Adrenal gland (tissue), 12 donors: ENCODE results near the gene CD46. TPM values are rescaled to one million over a fixed set of nuclear protein-coding genes. Genes with fewer than 3 reads are reported as not detected.

ENCODE experiments used
- DNase-seq, 7 donors: peaks; one replicate each; pipeline ENCODE4 v3.0.0-alpha.2; 2019 to 2020
- H3K27ac ChIP-seq, 5 donors: fragments of 200-600 bp; sonication (generic) in 4 of 5; 1 replicate in 3 of 5; 2 replicates in 2 of 5; pipeline versions ENCODE4 v1.5.1 to v1.8.0; 2016 to 2020; ENCODE audit warnings: mild to moderate bottlenecking in 1 of 5
- H3K27me3 ChIP-seq: fragments of 200-600 bp; 2 replicates; pipeline ENCODE4 v1.8.0; 2021
- H3K36me3 ChIP-seq, 2 donors: fragments of 200-600 bp; replicated peaks in 1 of 2; 1 replicate in 1 of 2; 2 replicates in 1 of 2; pipeline versions ENCODE4 v1.5.1 to v1.8.0; 2018 to 2022
- H3K4me1 ChIP-seq, 2 donors: fragments of 200-600 bp; replicated peaks in 1 of 2; 1 replicate in 1 of 2; 2 replicates in 1 of 2; pipeline versions ENCODE4 v1.5.1 to v1.8.0; 2018 to 2021
- H3K4me3 ChIP-seq, 4 donors: fragments of 200-600 bp; sonication (generic) in 3 of 4; one replicate each; pipeline ENCODE4 v1.5.1; 2016 to 2018
- H3K9me3 ChIP-seq, 3 donors: fragments of 200-600 bp; sonication (generic) in 1 of 3; replicated peaks in 1 of 3; 1 replicate in 2 of 3; 2 replicates in 1 of 3; pipeline versions ENCODE4 v1.5.1 to v1.8.0; 2016 to 2021
- POLR2A ChIP-seq, 2 donors: fragments of 450-650 bp; IDR thresholded peaks; one replicate each; pipeline ENCODE4 v1.6.1; 2017; ENCODE audit warnings: antibody characterized with exemption in 2 of 2, mild to moderate bottlenecking in 2 of 2, moderate library complexity in 1 of 2
- WGBS, 4 donors: extraction: QIAGEN DNeasy Blood & Tissue Kit in 2 of 4; methylation state at CpG; one replicate each; pipeline versions ENCODE4 v1.1.5 to v1.1.7; 2013 to 2017; 5-methylcytosine and 5-hydroxymethylcytosine counted together
- intact Hi-C, 2 donors: fragments of 100-400 bp; cut with DNase I; formaldehyde crosslinking; loops; one replicate each; pipeline versions ENCODE4 v1.14.1 to v1.15.0; 2022 to 2023
- polyA plus RNA-seq, 3 donors: library from polyadenylated mRNA; stranded (reverse); fragments of 200-250 nt in 2 of 3; fragments of 350-450 nt in 1 of 3; fragmentation: Illumina TruSeq in 1 of 3; extraction: RNeasy Lipid Tissue Mini Kit (QIAGEN cat#74804) in 1 of 3; gene quantifications; one replicate each; pipeline ENCODE4 v1.2.3, GENCODE V29; 2013 to 2014
- total RNA-seq, 9 donors: library from RNA; depleted of rRNA in 4 of 9; stranded (reverse); fragments of >200 nt in 4 of 9; fragments of 120-200 nt in 1 of 9; fragmentation: NEBNext Ultra II Directional in 1 of 9; extraction: Animal tissue kit (Norgen Biotek cat#: 25700) in 1 of 9; gene quantifications; one replicate each; pipeline versions ENCODE4 v1.1.0 to v1.2.4, GENCODE V29; 2013 to 2023
- TF ChIP-seq, protein P1 (sequence below), 6 experiments: fragments of 450-650 bp in 4 of 6; fragments of 200-600 bp in 2 of 6; sonication (generic) in 1 of 6; IDR thresholded peaks; 1 replicate in 5 of 6; 2 replicates in 1 of 6; pipeline versions ENCODE4 v1.5.1 to v1.8.0; 2016 to 2021; ENCODE audit warnings: antibody characterized with exemption in 6 of 6, mild to moderate bottlenecking in 2 of 6, moderate library complexity in 1 of 6
- donor health status: healthy with polysubstance abuse.
- donor health status: Bipolar disorder and iron deficiency.
- donor health status: DM: yes; HTN: yes; CAD: no.
- donor health status: DM: no; HTN: no; CAD: no.
- donor health status: DM: no; HTN: no; CAD: no.
- donor health status: DM: yes; HTN: yes; CAD: no.

CD46 gene
- total and polyA plus RNA-seq, 12 donors, result 94.9 to 618 (median 386) TPM

GRCh38 chr1:207803678-207804077 is 51.8 kb downstream of the CD46 start:
- Histone ChIP-seq H3K27ac (peak overlapping the region in 2 of 5 donors; percentile 81 to 89), H3K4me1 (peaks cover 24 to 41% of the 10 kb centered on the region in 2 donors), H3K27me3 (no peaks in the 10 kb centered on the region), H3K4me3 (no peak overlapping the region), H3K9me3 (no peaks in the 10 kb centered on the region), H3K36me3 (peaks cover 0 to 85% of the 10 kb centered on the region in 2 donors)
- DNase-seq, result peak in 1 of 7 donors; percentile 55
- intact Hi-C loops, result no loop called here
- 72 to 85% (median 83%) methylated on average over 9 of the region's 9 CpGs for WGBS, 4 donors
- TF ChIP-seq, protein P1, sequence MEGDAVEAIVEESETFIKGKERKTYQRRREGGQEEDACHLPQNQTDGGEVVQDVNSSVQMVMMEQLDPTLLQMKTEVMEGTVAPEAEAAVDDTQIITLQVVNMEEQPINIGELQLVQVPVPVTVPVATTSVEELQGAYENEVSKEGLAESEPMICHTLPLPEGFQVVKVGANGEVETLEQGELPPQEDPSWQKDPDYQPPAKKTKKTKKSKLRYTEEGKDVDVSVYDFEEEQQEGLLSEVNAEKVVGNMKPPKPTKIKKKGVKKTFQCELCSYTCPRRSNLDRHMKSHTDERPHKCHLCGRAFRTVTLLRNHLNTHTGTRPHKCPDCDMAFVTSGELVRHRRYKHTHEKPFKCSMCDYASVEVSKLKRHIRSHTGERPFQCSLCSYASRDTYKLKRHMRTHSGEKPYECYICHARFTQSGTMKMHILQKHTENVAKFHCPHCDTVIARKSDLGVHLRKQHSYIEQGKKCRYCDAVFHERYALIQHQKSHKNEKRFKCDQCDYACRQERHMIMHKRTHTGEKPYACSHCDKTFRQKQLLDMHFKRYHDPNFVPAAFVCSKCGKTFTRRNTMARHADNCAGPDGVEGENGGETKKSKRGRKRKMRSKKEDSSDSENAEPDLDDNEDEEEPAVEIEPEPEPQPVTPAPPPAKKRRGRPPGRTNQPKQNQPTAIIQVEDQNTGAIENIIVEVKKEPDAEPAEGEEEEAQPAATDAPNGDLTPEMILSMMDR (IDR thresholded peaks at IDR 0.05), result no peak
- no peak for TF ChIP-seq POLR2A (IDR thresholded peaks at IDR 0.05)

DNA sequence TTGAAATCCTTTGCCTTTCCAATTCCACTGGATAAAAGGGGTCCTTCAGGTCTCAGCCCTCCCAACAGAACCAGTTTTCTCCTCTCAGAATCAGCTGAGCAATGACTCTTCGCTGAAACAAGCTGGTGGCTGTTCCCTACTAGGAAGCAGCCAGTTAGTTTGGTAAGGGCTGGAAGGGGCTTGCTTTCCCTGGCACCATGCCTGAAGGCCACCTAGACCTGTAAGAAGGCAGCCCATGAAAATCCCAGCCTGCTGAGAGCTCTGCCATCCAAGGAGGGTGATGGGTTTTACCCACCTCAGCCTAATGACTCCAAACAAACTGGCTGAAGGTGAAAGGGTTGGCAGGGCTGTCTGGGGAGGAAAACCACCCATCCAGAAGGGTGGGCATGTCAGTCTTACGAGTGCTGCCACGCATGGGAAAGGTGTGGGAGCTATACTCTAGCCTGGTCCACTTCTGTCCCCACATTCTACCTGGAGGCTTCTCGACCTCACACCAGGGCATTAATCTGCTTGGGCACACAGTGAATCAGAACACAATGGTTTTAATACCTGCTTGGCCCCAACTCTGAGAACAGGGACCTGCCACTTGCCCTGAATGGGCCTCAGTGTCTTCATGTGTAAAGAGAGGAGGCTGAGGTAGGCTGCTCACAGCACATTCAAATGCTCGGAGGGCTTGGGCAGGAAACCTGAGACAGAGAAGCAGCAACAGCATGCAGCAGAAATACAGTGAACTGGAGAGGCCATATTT is 53.0 kb downstream of the CD46 start:
- Histone ChIP-seq H3K27me3 (no peaks in the 10 kb centered on the region), H3K36me3 (peaks cover 0 to 97% of the 10 kb centered on the region in 2 donors), H3K27ac (peak overlapping the region; percentile 20 to 89 (median 73)), H3K9me3 (no peaks in the 10 kb centered on the region), H3K4me3 (no peak overlapping the region), H3K4me1 (peaks cover 24 to 54% of the 10 kb centered on the region in 2 donors)
- WGBS, 4 donors, result 75 to 86% (median 82%) methylated on average over 4 to 5 of the region's 5 CpGs
- TF ChIP-seq, protein P1 (IDR thresholded peaks at IDR 0.05), result no peak
- TF ChIP-seq POLR2A (IDR thresholded peaks at IDR 0.05), result no peak
- intact Hi-C loops, result no loop called here
- DNase-seq, result peak in 2 of 7 donors; percentile 36 to 50

- no peaks in the 10 kb centered on the region for H3K27me3 ChIP-seq
- H3K4me3 ChIP-seq, result no peak overlapping the region
- TF ChIP-seq POLR2A (IDR thresholded peaks at IDR 0.05), result peak in 1 of 2 donors; percentile 52
- TF ChIP-seq, protein P1 (IDR thresholded peaks at IDR 0.05), result no peak
- H3K36me3 ChIP-seq, result peaks cover 0 to 100% of the 10 kb centered on the region in 2 donors
- H3K9me3 ChIP-seq, result no peaks in the 10 kb centered on the region
- H3K27ac ChIP-seq, result peak overlapping the region in 4 of 5 donors; percentile 53 to 89 (median 77)
- intact Hi-C loops, result no loop called here
- DNase-seq, result peak; percentile 84 to 94 (median 92)
- H3K4me1 ChIP-seq, result peaks cover 24 to 64% of the 10 kb centered on the region in 2 donors
- WGBS, 4 donors, result 26 to 36% (median 32%) methylated on average over 3 to 5 of the region's 5 CpGs
Measured at GRCh38 chr1:207805841-207806421, 54.1 kb downstream of the CD46 start.

- intact Hi-C loops, result no loop called here
- Histone ChIP-seq H3K27me3 (no peaks in the 10 kb centered on the region), H3K9me3 (no peaks in the 10 kb centered on the region), H3K4me1 (peaks cover 24 to 72% of the 10 kb centered on the region in 2 donors), H3K27ac (peak overlapping the region in 4 of 5 donors; percentile 23 to 89 (median 77)), H3K36me3 (peaks cover 0 to 100% of the 10 kb centered on the region in 2 donors), H3K4me3 (no peak overlapping the region)
- WGBS, 4 donors, result 79 to 85% (median 82%) methylated on average over 3 to 11 of the region's 11 CpGs
- TF ChIP-seq, protein P1 (IDR thresholded peaks at IDR 0.05), result no peak
- TF ChIP-seq POLR2A (IDR thresholded peaks at IDR 0.05), result no peak
- peak in 1 of 7 donors; percentile 41 for DNase-seq
Measured at GRCh38 chr1:207806531-207807325, 54.9 kb downstream of the CD46 start.
